ENCODE data around the gene U2AF1L4.
"Not testable (repeated sequence)": the region's sequence is repeated elsewhere in the genome, so short reads cannot be mapped to it uniquely, and the experiment has no call there.

Gene U2AF1L4

DNA sequence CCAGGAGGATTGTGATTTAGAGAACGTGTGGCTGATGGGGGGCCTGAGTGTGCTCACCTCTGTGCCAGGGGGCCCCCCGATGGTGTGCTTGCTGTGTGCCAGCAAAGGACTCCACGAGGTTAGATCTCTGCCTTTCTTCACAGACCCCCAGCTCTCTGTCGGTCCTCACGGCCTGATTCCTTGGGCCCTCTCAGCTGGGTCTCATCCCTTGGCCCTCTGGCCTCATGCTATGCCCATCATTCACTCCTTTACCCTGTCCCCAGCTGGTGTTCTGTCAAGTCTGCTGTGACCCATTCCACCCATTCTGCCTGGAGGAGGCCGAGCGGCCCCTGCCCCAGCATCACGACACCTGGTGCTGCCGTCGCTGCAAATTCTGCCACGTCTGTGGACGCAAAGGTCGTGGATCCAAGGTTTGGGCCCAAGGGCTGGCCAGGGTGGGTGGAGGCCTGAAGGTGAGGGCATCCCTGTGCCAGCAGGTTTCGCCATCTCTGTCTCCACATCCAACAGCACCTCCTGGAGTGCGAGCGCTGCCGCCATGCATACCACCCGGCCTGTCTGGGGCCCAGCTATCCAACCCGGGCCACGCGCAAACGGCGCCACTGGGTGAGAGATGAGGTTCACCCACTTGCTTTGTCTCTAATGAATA lies 19.9 kb downstream of the U2AF1L4 start:
- no peak for DNase-seq (ENCODE audit: low spot score)

DNA sequence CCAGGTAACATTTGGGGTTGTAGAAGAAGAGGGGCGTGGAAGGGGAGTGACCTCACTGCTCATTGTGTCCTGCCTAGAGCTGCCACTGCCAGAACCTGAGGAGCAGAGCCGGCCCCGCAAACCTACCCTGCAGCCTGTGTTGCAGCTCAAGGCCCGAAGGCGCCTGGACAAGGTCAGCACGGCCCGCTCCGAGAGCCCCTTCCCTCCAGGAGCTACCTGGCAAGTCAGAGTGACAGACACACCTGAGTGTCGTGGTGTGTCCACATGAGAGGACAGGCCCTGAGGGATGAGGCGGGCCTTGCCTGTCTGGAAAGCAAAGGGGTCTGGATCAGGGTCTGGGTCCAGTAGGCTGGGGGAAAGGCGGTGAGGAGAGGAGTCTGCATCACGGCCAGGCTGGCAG lies 20.7 kb downstream of the U2AF1L4 start:
- no peak for DNase-seq (ENCODE audit: low spot score)

DNA sequence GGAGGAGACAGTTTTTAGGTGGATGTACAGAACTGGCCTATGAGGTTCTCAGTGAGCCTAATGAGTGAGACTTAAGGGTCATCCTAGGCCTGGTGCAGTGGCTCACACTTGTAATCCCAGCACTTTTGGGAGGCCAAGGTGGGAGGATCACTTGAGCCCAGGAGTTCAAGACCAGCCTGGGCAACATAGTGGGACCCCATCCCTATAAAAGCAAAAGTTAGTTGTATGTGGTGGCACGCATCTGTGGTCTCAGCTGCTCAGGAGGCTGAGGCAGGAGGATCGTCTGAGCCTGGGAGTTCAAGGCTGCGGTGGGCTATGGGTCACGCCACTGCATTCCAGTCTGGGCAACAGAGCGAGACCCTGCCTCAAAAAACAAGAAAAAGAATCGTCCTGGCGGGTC lies 21.1 kb downstream of the U2AF1L4 start:
- not testable (repeated sequence) for DNase-seq (ENCODE audit: low spot score)

DNA sequence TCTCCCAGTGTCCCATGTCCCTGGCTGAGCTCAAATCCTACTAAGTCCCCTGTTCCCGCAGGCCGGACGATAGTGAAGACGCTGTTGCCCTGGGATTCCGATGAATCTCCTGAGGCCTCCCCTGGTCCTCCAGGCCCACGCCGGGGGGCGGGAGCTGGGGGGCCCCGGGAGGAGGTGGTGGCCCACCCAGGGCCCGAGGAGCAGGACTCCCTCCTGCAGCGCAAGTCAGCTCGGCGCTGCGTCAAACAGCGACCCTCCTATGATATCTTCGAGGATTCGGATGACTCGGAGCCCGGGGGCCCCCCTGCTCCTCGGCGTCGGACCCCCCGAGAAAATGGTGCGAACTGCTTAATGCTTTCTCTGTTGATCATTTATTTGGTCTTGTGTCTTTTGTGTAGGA lies 21.5 kb downstream of the U2AF1L4 start:
- no peak for DNase-seq (ENCODE audit: low spot score)

DNA sequence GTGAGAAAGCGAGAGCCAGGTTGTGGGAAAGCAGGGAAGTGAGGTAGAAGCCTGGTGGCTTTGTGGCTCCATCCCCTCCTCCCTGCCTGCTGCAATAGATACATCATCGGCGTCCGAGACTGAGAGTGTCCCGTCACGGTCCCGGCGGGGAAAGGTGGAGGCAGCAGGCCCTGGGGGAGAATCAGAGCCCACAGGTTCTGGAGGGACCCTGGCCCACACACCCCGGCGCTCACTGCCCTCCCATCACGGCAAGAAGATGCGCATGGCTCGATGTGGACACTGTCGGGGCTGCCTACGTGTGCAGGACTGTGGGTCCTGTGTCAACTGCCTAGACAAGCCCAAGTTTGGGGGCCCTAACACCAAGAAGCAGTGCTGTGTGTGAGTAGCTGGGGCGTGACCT lies 22.3 kb downstream of the U2AF1L4 start:
- DNase-seq (ENCODE audit: low spot score), result no peak

DNA sequence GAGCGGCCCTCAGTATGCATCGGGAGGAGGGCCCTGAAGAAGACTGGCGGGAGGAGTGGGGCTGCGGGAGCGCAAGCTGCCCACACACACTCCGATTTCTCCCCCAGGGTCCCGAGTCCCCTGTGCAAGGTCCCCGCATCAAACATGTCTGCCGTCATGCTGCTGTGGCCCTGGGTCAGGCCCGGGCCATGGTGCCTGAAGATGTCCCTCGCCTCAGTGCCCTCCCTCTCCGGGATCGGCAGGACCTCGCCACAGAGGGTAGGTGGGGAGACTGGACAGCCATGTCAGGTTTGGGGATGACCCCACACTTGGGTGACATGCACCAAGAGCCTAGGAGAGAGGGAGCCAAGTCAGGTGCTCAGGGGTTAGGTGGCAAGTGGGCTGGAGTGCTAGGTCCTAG lies 22.8 kb downstream of the U2AF1L4 start:
- DNase-seq (ENCODE audit: low spot score), result no peak

DNA sequence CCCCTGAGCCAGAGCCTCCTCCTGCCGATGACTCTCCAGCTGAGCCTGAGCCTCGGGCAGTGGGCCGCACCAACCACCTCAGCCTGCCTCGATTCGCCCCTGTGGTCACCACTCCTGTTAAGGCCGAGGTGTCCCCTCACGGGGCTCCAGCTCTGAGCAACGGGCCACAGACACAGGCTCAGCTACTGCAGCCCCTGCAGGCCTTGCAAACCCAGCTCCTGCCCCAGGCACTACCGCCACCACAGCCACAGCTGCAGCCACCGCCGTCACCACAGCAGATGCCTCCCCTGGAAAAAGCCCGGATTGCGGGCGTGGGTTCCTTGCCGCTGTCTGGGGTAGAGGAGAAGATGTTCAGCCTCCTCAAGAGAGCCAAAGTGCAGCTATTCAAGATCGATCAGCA lies 23.8 kb downstream of the U2AF1L4 start:
- DNase-seq (ENCODE audit: low spot score), result no peak

DNA sequence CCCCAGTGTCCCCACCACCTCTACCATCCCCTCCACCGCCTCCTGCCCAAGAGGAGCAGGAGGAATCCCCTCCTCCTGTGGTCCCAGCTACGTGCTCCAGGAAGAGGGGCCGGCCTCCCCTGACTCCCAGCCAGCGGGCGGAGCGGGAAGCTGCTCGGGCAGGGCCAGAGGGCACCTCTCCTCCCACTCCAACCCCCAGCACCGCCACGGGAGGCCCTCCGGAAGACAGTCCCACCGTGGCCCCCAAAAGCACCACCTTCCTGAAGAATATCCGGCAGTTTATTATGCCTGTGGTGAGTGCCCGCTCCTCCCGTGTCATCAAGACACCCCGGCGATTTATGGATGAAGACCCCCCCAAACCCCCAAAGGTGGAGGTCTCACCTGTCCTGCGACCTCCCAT lies 24.6 kb downstream of the U2AF1L4 start:
- DNase-seq (ENCODE audit: low spot score), result no peak

DNA sequence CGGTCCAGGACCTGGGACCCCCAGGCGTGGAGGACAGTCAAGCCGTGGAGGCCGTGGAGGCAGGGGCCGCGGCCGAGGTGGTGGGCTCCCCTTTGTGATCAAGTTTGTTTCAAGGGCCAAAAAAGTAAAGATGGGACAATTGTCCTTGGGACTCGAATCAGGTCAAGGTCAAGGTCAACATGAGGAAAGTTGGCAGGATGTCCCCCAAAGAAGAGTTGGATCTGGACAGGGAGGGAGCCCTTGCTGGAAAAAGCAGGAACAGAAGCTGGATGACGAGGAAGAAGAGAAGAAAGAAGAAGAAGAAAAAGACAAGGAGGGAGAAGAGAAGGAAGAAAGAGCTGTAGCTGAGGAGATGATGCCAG lies 25.1 kb downstream of the U2AF1L4 start:
- no peak for DNase-seq (ENCODE audit: low spot score)

DNA sequence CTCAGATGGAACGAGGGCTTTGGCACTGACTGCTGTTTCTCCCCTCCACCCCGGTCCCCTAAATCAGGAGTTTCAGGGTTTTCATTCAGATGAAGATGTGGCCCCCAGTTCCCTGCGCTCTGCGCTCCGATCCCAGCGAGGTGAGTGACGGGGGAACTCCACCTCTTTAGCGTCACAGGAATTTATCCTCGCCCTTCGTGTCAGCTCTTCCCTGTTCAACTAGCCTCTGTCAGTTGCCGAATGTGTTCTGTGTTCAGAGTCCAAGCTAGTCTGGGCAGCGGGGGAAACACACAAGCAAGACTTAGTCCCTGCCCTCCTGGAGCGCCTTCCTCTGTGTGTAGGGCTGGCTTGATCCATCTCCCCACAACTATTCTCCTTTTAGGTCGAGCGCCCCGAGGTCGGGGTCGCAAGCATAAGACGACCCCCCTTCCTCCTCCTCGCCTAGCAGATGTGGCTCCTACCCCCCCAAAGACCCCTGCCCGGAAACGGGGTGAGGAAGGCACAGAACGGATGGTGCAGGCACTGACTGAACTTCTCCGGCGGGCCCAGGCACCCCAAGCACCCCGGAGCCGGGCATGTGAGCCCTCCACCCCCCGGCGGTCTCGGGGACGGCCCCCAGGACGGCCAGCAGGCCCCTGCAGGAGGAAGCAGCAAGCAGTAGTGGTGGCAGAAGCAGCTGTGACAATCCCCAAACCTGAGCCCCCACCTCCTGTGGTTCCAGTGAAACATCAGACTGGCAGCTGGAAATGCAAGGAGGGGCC lies 25.6 kb downstream of the U2AF1L4 start:
- DNase-seq (ENCODE audit: low spot score), result no peak

DNA sequence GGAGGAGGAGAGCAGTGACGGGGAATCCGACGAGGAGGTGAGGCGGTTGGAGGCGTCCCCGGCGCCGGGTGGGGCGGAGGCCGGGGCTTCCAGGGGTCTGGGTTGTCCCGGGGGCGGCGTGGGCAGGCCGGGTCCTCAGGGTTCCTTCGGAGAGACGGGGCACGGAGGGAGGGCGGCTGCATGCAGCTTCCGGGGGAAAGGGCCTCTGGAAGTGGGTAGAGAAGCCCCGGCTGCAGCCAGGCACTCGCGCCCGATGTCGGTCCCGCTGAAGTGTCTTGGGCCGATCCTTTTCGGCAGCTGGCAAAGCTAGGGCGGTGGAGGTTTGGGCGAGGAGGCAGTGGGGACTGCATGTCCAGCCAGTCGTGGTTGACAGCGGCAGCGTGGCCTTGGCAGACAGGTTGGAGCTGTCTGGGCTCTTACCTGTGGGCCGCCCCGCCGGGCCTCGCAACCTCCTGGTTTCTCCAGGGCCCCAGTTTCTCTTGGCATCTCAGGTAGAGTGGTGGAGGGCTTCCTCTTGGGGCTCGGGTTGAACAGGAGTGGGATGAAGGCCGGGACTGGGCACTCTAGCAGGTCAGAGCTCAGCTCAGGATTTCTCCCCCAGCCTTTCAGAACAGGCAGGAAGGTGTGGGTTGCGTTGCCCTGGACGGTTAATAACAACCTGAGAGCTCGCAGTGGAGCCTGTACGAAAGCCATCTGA lies 26.7 kb downstream of the U2AF1L4 start:
- DNase-seq (ENCODE audit: low spot score), result peak; percentile 24

DNA sequence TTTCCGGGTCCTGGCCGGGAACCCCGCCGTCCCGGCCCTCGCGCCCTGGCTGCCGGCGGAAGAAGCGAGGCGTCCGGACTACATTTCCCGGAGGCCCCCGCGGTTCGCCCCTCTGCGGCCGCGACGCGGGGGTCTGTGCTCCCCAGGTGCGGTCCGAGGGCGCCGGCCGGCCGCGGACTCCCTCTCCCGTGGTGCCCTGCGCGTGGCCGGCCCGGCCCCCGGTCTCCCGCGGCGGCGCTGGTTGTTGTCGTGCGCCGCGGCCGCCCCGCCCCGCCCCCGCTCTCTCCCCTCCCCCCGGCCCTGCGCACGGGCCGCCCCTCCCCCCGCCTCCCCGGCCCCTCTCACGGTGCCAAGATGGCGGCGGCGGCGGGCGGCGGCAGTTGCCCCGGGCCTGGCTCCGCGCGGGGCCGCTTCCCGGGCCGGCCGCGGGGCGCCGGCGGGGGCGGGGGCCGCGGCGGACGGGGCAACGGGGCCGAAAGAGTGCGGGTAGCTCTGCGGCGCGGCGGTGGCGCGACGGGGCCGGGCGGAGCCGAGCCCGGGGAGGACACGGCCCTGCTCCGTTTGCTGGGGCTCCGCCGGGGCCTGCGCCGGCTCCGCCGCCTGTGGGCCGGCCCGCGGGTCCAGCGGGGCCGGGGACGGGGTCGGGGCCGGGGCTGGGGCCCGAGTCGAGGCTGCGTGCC lies 27.4 kb downstream of the U2AF1L4 start, which contains the start of gene KMT2B:
Gene KMT2B (plus strand): TSS at position 339 of the 680 bp plus-strand sequence. CDS start 16 bp downstream, at position 355.
- no peak for DNase-seq (ENCODE audit: low spot score)

DNA sequence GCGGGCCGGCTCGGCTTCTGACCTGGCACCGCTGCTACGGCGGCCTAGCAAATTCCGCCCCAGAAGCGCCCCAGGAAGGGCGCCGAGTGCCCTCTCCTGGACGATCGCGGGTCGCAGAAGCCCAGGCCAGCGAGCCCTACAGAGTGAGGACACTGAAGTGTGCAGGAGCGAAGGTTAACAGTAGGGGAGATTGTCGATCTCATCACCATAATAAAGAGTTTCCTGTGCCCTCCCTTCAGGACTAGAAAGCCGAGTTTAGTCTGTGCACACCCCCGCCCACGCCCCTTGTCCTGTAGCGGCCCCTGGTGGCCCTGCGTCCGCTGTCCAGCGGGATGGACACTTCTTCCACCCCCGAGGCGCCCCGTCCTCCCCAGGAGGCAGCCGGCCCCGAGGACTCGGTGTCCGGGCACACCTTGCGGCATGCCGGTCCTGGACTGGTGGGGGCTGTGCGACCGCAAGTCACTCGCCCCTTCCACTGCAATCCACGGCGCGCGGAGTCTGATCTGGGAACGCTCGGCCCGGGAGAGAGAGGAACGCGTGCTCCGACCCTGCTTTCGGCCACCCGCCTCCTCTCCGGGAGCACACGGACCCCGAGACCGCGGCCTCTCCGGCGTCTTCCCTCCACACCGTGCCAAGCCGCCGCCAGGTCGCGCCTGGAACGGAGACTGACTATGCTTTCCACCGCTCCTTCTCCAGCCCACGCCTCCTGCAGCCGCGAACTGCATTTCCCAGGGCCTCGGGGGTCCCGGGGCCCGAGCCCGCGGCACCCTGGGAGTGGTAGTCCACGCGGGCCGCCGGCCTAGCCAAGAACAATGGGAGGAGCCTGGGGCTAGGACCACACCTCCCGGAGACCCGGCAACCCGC lies 28.2 kb downstream of the U2AF1L4 start:
- peak; percentile 96 for DNase-seq (ENCODE audit: low spot score)

DNA sequence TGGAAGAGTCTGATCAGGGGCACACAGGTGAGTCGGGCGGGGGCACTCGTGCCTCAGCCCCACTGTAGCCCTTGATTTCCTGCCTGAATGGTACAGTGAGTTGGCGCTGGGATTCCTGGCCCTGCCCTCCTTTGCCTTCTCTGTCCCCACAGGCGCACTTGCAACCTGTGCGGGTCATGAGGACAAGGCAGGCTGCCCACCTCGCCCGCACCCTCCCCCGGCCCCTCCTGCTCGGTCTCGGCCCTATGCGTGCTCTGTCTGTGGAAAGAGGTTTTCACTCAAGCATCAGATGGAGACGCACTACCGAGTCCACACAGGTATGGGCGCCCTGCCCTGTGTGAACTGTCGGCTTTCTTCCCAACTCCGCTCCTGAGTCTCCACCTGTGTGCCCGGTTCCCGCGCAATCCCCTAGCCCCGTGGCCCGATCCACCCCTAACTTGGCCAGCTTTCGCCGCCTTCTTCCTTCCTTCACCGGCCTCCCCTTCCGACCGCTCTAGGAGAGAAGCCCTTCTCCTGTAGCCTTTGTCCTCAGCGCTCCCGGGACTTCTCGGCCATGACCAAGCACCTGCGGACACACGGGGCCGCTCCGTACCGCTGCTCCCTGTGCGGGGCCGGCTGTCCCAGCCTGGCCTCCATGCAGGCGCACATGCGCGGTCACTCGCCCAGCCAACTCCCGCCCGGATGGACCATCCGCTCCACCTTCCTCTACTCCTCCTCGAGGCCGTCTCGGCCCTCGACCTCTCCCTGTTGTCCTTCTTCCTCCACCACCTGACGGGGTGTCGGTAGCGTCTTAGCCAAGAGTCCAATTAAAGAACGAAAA lies 29.0 kb downstream of the U2AF1L4 start:
- DNase-seq (ENCODE audit: low spot score), result no peak

DNA sequence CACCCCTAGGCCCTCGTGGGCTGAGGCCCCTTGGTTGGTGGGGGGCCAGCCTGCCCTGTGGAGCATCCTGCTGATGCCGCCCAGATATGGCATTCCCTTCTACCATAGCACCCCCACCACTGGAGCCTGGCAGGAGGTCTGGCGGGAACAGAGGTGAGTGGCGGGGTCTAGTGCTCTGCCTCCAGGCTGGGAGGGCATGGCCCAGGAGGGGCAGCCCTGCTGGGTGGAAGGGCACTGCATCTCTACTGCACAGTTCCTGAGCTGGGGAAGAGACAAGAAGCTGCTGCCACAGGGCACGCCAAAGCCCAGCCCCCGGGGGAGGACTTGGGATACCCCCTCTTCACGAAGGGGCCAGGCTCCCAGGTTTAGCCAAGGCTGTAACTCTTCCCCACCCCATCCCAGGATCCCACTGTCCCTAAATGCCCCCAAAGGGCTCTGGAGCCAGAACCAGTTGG lies 29.8 kb downstream of the U2AF1L4 start:
- DNase-seq (ENCODE audit: low spot score), result no peak

DNA sequence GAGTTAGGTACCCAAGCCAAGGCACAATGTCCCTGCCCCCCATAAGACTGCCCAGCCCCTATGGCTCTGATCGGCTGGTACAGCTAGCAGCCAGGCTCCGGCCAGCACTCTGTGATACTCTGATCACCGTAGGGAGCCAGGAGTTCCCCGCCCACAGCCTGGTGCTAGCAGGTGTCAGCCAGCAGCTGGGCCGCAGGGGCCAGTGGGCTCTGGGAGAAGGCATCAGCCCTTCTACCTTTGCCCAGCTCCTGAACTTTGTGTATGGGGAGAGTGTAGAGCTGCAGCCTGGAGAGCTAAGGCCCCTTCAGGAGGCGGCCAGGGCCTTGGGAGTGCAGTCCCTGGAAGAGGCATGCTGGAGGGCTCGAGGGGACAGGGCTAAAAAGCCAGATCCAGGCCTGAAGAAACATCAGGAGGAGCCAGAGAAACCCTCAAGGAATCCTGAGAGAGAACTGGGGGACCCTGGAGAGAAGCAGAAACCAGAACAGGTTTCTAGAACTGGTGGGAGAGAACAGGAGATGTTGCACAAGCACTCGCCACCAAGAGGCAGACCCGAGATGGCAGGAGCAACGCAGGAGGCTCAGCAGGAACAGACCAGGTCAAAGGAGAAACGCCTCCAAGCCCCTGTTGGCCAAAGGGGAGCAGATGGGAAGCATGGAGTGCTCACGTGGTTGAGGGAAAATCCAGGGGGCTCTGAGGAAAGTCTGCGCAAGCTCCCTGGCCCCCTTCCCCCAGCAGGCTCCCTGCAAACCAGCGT lies 30.4 kb downstream of the U2AF1L4 start:
- DNase-seq (ENCODE audit: low spot score), result no peak

DNA sequence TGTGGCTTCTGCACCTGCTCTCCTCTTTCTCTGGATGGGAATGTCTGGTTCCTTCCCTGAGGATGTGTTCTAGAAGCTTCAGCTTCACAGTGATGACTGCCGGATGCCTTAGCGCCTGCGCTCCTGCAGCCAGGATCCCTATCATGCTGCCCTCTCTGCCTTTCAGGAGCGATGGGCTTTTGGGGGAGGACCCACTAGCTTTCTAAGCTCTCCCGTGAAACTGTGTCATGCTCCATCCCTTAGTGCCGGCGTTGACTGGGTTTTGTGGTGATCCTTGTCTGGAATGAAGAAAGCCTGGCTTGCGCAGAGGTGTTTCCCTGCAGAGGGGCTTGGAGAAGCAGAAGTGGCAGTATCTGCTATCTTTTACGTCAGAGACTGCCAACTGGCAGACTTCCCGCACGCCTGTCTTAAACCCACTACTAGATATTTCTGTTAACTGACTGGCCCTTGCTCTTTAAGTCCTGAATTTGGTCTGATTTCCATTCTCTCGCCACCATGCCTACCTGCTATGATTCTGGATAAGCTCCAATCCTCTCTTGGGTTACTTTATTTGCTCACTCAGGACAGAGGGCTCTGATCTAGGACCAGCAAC lies 31.2 kb downstream of the U2AF1L4 start:
- no peak for DNase-seq (ENCODE audit: low spot score)

DNA sequence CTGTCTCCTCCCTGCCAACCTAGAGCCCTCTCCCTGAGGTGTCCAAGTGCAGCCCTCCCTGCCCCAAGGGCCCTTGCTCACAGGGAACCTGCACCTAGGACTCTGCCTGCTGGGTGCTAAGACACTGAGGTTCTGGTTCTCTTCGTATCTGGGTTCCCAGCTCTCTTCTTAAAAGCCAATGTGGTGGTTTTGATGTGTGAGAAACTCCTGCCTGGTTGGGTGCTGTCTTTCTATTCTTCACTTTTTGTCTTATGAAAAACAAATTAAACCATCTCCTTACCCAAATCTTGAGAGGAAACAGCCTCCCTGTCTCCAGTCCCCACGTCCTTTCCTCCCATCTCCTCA lies 31.7 kb downstream of the U2AF1L4 start:
- no peak for DNase-seq (ENCODE audit: low spot score)
